Measurements from ENCODE around the gene GPR31. TPM values are rescaled to one million over a fixed set of nuclear protein-coding genes. Genes with fewer than 3 reads are reported as not detected.

GPR31 gene
- total and polyA plus RNA-seq, 2 donors (not counting 3 experiments of a cell fraction or from before 2014, with no cell fraction given): not detected

DNA sequence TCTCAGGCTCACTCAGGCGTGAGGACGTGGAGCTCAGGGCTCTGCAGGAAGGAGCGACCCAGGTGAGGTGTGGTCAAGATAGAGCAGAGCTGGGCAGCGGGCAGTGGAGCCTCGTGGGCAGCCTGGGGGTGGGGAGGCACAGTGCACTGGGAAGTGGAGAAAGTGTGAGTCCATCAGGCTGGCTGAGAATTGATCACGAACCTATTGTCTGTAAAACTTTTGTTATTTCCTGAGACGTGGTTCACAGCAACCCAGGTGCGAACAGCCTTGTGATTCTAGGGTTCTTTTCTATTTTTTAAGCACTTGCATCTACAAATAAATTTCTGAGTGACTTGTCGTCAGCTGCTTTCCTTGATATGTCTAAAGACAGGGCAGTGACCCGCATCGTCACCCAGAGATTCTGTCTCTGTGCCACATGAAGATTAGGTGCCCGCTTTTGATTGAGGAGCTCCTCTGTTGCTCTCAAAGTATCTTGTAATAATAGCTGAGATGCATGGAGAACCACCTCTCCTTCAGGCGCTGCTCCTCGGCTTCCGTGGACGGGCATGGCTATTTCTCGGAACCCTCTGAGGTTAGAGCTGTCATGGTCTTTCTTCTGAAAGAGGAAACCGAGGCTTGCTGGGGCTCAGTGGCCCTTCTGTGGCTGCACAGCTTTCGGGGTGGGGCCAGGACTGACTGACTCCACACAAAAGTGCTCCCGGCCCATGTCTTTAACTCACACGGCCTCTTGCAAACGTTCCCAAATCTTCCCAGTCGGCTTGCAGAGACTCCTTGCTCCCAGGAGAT is 35.5 kb downstream of the GPR31 start:
- H3K4me3 ChIP-seq (replicated peaks in 1 of 3; ENCODE audit: insufficient read depth in 1 of 3, low read depth in 1 of 3, low read length in 3 of 3): no peak overlapping the region
- FAIRE-seq (no peak), DNase-seq (ENCODE audit: low read depth, low spot score) (no peak)
- no peaks in the 10 kb centered on the region for H4K20me1 ChIP-seq (replicated peaks; ENCODE audit: control insufficient read depth, extremely low read depth, insufficient read depth, low read length)
- BruUV-seq (replicated peaks): no TSS peak
- no peaks in the 10 kb centered on the region for H3K4me1 ChIP-seq (ENCODE audit: control insufficient read depth, extremely low read depth, insufficient read depth, low read length)
- H3K27ac ChIP-seq (ENCODE audit: insufficient read depth, low read depth, low read length): no peak overlapping the region
- no peaks in the 10 kb centered on the region for H3K36me3 ChIP-seq (ENCODE audit: control insufficient read depth in 2 of 2, extremely low read depth in 1 of 2, insufficient read depth in 2 of 2, low read length in 2 of 2)
- no peak for TF ChIP-seq MYC (IDR thresholded peaks at IDR 0.05; ENCODE audit: low read depth, low read length)
- TF ChIP-seq CTCF (IDR thresholded peaks at IDR 0.05; ENCODE audit: extremely low read depth in 1 of 2, insufficient read depth in 1 of 2, low read depth in 1 of 2, low read length in 2 of 2): no peak
- TF ChIP-seq MAX (IDR thresholded peaks at IDR 0.05; ENCODE audit: insufficient read depth, insufficient read length): no peak
- no peak for TF ChIP-seq GATA2 (IDR thresholded peaks at IDR 0.05; ENCODE audit: insufficient read depth, insufficient read length, low read depth, low read length)
- no peak for TF ChIP-seq FOS (IDR thresholded peaks at IDR 0.05; ENCODE audit: borderline replicate concordance, insufficient read depth, low read length)
- intact Hi-C loops (cut with micrococcal nuclease) (no loop called here), dilution Hi-C loops (cut with MboI; ENCODE audit: extremely low pct_ligation_motif_present, low sequenced_read_pairs) (no loop called here)
- CTCF ChIA-PET: no interaction called here
- H2AFZ ChIP-seq (ENCODE audit: low read depth, low read length): no peak overlapping the region
- H3K9ac ChIP-seq (replicated peaks; ENCODE audit: extremely low read depth, insufficient read depth, low read length): no peak overlapping the region
- H3K9me3 ChIP-seq (replicated peaks; ENCODE audit: control insufficient read depth, insufficient read depth, low read length): no peaks in the 10 kb centered on the region
- no peaks in the 10 kb centered on the region for H3K27me3 ChIP-seq (ENCODE audit: control insufficient read depth in 2 of 2, insufficient read depth in 2 of 2, low read length in 2 of 2)
- H3K4me2 ChIP-seq (ENCODE audit: insufficient read depth, low read length): no peak overlapping the region
- POLR2A ChIA-PET: no interaction called here
- H3K9me1 ChIP-seq (replicated peaks; ENCODE audit: control insufficient read depth, extremely low read depth, insufficient read depth, low read length): no peaks in the 10 kb centered on the region
- no peaks in the 10 kb centered on the region for H3K79me2 ChIP-seq (ENCODE audit: control insufficient read depth, insufficient read depth, low read length)
